GM19452 (cell line): ENCODE data around the gene PSD4.

Source experiments
- ATAC-seq: cut with Tn5 transposase; IDR thresholded peaks from one replicate; pipeline ENCODE4 v1.9.1; 2021; ENCODE audit not compliant: unreplicated experiment

The PSD4 gene

GRCh38 chr2:113183264-113183663 is 9.5 kb downstream of the PSD4 start:
- no peak for ATAC-seq

GRCh38 chr2:113183703-113184102 is 9.9 kb downstream of the PSD4 start:
- ATAC-seq, result no peak

- no peak for ATAC-seq
Measured at GRCh38 chr2:113184531-113185230, 10.9 kb downstream of the PSD4 start.

- ATAC-seq, result no peak
Measured at GRCh38 chr2:113185664-113186432, 12.1 kb downstream of the PSD4 start.

- ATAC-seq, result no peak
Measured at GRCh38 chr2:113186433-113186796, 12.6 kb downstream of the PSD4 start.

GRCh38 chr2:113187771-113188170 is 14.0 kb downstream of the PSD4 start:
- ATAC-seq, result no peak

GRCh38 chr2:113190871-113191270 is 17.1 kb downstream of the PSD4 start:
- no peak for ATAC-seq

GRCh38 chr2:113192459-113193100 is 18.8 kb downstream of the PSD4 start:
- ATAC-seq, result no peak

GRCh38 chr2:113195923-113196501 is 22.2 kb downstream of the PSD4 start:
- no peak for ATAC-seq

GRCh38 chr2:113196839-113197238 is 23.1 kb downstream of the PSD4 start:
- ATAC-seq, result no peak

- ATAC-seq, result no peak
Measured at GRCh38 chr2:113197347-113198047, 23.7 kb downstream of the PSD4 start.

GRCh38 chr2:113198048-113198789 is 24.4 kb downstream of the PSD4 start:
- ATAC-seq, result no peak

GRCh38 chr2:113198790-113199612 is 25.2 kb downstream of the PSD4 start:
- peak; percentile 71 for ATAC-seq

- no peak for ATAC-seq
Measured at GRCh38 chr2:113200236-113200635, 26.5 kb downstream of the PSD4 start.

GRCh38 chr2:113200736-113201490 is 27.1 kb downstream of the PSD4 start:
- no peak for ATAC-seq

GRCh38 chr2:113201496-113202304 is 27.9 kb downstream of the PSD4 start:
- ATAC-seq, result no peak

GRCh38 chr2:113202305-113203216 is 28.8 kb downstream of the PSD4 start:
- ATAC-seq, result no peak
